ENCODE data around the gene SCART1. TPM values are rescaled to one million over a fixed set of nuclear protein-coding genes. Genes with fewer than 3 reads are reported as not detected.

SCART1 gene
- total and polyA plus RNA-seq, 2 experiments from 2014 or later, result 0.15 to 0.65 TPM

GRCh38 chr10:133419211-133419950, 34.4 kb upstream of the SCART1 start:
- Histone ChIP-seq H3K9me3 (ENCODE audit: low read depth) (no peaks in the 10 kb centered on the region), H2AFZ (no peak overlapping the region), H3K9ac (no peak overlapping the region), H3K27ac (no peak overlapping the region), H3K9me2 (ENCODE audit: insufficient read depth) (no peaks in the 10 kb centered on the region), H4K20me1 (ENCODE audit: insufficient read depth) (no peaks in the 10 kb centered on the region), H3K4me1 (ENCODE audit: insufficient read depth) (no peaks in the 10 kb centered on the region), H3K27me3 (replicated peaks; ENCODE audit: insufficient read depth) (no peaks in the 10 kb centered on the region), H3K36me3 (ENCODE audit: low read depth) (peaks cover 3% of the 10 kb centered on the region; the same call in 1 of the 2 replicates), H3K4me3 (no peak overlapping the region), H3K4me2 (ENCODE audit: unreplicated experiment) (no peak overlapping the region), H3K79me2 (ENCODE audit: insufficient read depth) (0 out of 2 replicates have a peak, but pooled peaks cover 8% of the 10 kb centered on the region), H3F3A (ENCODE audit: insufficient read depth) (no peaks in the 10 kb centered on the region)
- TF ChIP-seq EZH2 (IDR thresholded peaks at IDR 0.05; ENCODE audit: insufficient read depth, poor library complexity, severe bottlenecking) (no peak), EZH2phosphoT487 (IDR thresholded peaks at IDR 0.05; ENCODE audit: insufficient read depth, low read depth) (no peak)
- DNase-seq, result no peak
- WGBS, 2 experiments (ENCODE audit: low coverage in 1 of 2, low lambda C conversion rate in 2 of 2, missing lambda C conversion rate in 2 of 2), result 94 to 95% methylated on average over 29 to 34 of the region's 34 CpGs
- in situ Hi-C loops (cut with MboI), result no loop called here

GRCh38 chr10:133420028-133420427, 33.7 kb upstream of the SCART1 start:
- no peak for TF ChIP-seq EZH2 (IDR thresholded peaks at IDR 0.05; ENCODE audit: insufficient read depth, poor library complexity, severe bottlenecking)
- Histone ChIP-seq H3K79me2 (ENCODE audit: insufficient read depth) (0 out of 2 replicates have a peak, but pooled peaks cover 8% of the 10 kb centered on the region), H3K36me3 (ENCODE audit: low read depth) (peaks cover 3% of the 10 kb centered on the region; the same call in 1 of the 2 replicates), H3K4me2 (ENCODE audit: unreplicated experiment) (no peak overlapping the region), H3K4me1 (ENCODE audit: insufficient read depth) (no peaks in the 10 kb centered on the region), H2AFZ (no peak overlapping the region), H3K27me3 (replicated peaks; ENCODE audit: insufficient read depth) (no peaks in the 10 kb centered on the region), H3K9me3 (ENCODE audit: low read depth) (no peaks in the 10 kb centered on the region), H4K20me1 (ENCODE audit: insufficient read depth) (no peaks in the 10 kb centered on the region), H3K9me2 (ENCODE audit: insufficient read depth) (no peaks in the 10 kb centered on the region), H3K27ac (no peak overlapping the region), H3F3A (ENCODE audit: insufficient read depth) (no peaks in the 10 kb centered on the region), H3K4me3 (no peak overlapping the region), H3K9ac (no peak overlapping the region)
- in situ Hi-C loops (cut with MboI), result no loop called here
- no peak for DNase-seq
- WGBS, 2 experiments (ENCODE audit: low coverage in 1 of 2, low lambda C conversion rate in 2 of 2, missing lambda C conversion rate in 2 of 2), result 96% methylated on average over 17 of the region's 17 CpGs

DNA sequence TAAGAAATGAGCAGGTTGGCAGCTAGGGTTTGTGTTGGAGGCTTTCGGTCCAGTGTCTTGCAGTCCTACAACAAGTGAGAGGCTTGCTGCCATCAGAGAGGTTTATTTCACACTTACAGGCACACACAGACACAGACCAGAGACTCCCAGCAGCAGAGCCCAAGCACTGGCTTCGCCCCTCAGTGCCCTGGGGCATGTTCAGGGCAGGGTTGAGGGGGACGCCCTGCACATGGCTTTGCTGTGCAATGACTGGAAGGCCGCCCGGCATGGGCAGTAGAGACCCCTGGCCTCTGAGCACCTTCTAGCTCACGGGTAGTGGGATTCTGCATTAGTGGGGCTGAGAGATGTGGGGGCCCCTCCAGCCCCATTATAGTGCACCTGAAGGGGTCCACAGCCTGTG, 33.2 kb upstream of the SCART1 start:
- 87 to 94% methylated on average over 6 of the region's 6 CpGs for WGBS, 2 experiments (ENCODE audit: low coverage in 1 of 2, low lambda C conversion rate in 2 of 2, missing lambda C conversion rate in 2 of 2)
- H3K4me2 ChIP-seq (ENCODE audit: unreplicated experiment), result no peak overlapping the region
- H3K36me3 ChIP-seq (ENCODE audit: low read depth), result no peaks in the 10 kb centered on the region; the same call in 1 of the 2 replicates
- H3K9ac ChIP-seq, result no peak overlapping the region
- H2AFZ ChIP-seq, result no peak overlapping the region
- no peaks in the 10 kb centered on the region for H3K9me2 ChIP-seq (ENCODE audit: insufficient read depth)
- in situ Hi-C loops (cut with MboI), result no loop called here
- no peaks in the 10 kb centered on the region for H3K9me3 ChIP-seq (ENCODE audit: low read depth)
- no peak for DNase-seq
- H3K27me3 ChIP-seq (replicated peaks; ENCODE audit: insufficient read depth), result no peaks in the 10 kb centered on the region
- no peak overlapping the region for H3K27ac ChIP-seq
- no peaks in the 10 kb centered on the region for H3K4me1 ChIP-seq (ENCODE audit: insufficient read depth)
- H4K20me1 ChIP-seq (ENCODE audit: insufficient read depth), result no peaks in the 10 kb centered on the region
- H3K79me2 ChIP-seq (ENCODE audit: insufficient read depth), result 0 out of 2 replicates have a peak, but pooled peaks cover 2% of the 10 kb centered on the region
- no peak for TF ChIP-seq EZH2 (IDR thresholded peaks at IDR 0.05; ENCODE audit: insufficient read depth, poor library complexity, severe bottlenecking)
- no peak for TF ChIP-seq EZH2phosphoT487 (IDR thresholded peaks at IDR 0.05; ENCODE audit: insufficient read depth, low read depth)
- H3F3A ChIP-seq (ENCODE audit: insufficient read depth), result no peaks in the 10 kb centered on the region
- no peak overlapping the region for H3K4me3 ChIP-seq

- no peaks in the 10 kb centered on the region for H3K4me1 ChIP-seq (ENCODE audit: insufficient read depth)
- no peaks in the 10 kb centered on the region for H3K9me2 ChIP-seq (ENCODE audit: insufficient read depth)
- H3K4me2 ChIP-seq (ENCODE audit: unreplicated experiment), result no peak overlapping the region
- no peaks in the 10 kb centered on the region for H3K27me3 ChIP-seq (replicated peaks; ENCODE audit: insufficient read depth)
- no peaks in the 10 kb centered on the region for H3K9me3 ChIP-seq (ENCODE audit: low read depth)
- in situ Hi-C loops (cut with MboI), result no loop called here
- no peak overlapping the region for H3K27ac ChIP-seq
- no peaks in the 10 kb centered on the region for H4K20me1 ChIP-seq (ENCODE audit: insufficient read depth)
- 81 to 84% methylated on average over 13 to 15 of the region's 17 CpGs for WGBS, 2 experiments (ENCODE audit: low coverage in 1 of 2, low lambda C conversion rate in 2 of 2, missing lambda C conversion rate in 2 of 2)
- H3K4me3 ChIP-seq, result no peak overlapping the region
- no peak overlapping the region for H3K9ac ChIP-seq
- H3F3A ChIP-seq (ENCODE audit: insufficient read depth), result no peaks in the 10 kb centered on the region
- no peak for DNase-seq
- no peaks in the 10 kb centered on the region; the same call in 1 of the 2 replicates for H3K36me3 ChIP-seq (ENCODE audit: low read depth)
- TF ChIP-seq EZH2phosphoT487 (IDR thresholded peaks at IDR 0.05; ENCODE audit: insufficient read depth, low read depth) (no peak), EZH2 (IDR thresholded peaks at IDR 0.05; ENCODE audit: insufficient read depth, poor library complexity, severe bottlenecking) (no peak)
- no peaks in the 10 kb centered on the region for H3K79me2 ChIP-seq (ENCODE audit: insufficient read depth)
- H2AFZ ChIP-seq, result no peak overlapping the region
These were observed 32.2 kb upstream of the SCART1 start for GRCh38 chr10:133421336-133422222.
